Neural cell (in vitro differentiated cells): ENCODE data around the gene HACD2. TPM values are rescaled to one million over a fixed set of nuclear protein-coding genes. Genes with fewer than 3 reads are reported as not detected.

Experiments
- H2AFZ ChIP-seq: fragments of 200-600, 300-800 bp; sonication (generic), shearing (Covaris generic); 2 replicates; pipeline ENCODE4 v1.6.0; 2014; ENCODE audit warnings: low read depth, mild to moderate bottlenecking, antibody characterized with exemption, low read length, moderate library complexity
- H3F3A ChIP-seq: fragments of 200-600 bp; shearing (Covaris generic); 2 replicates; pipeline ENCODE4 v1.6.1; 2016; ENCODE audit warnings: mild to moderate bottlenecking, moderate library complexity, mixed read lengths, antibody characterized with exemption, low read length; ENCODE audit not compliant: insufficient read depth, poor library complexity, severe bottlenecking
- H3K27ac ChIP-seq: fragments of 200-600, 300-800 bp; sonication (generic), shearing (Covaris generic); 2 replicates; pipeline ENCODE4 v1.5.1; 2014; ENCODE audit warnings: mild to moderate bottlenecking, low read length, moderate library complexity
- H3K27me3 ChIP-seq: fragments of 300-800, 200-600 bp; sonication (generic), shearing (Covaris generic); 2 replicates; pipeline ENCODE4 v1.6.0; 2014; ENCODE audit warnings: mild to moderate bottlenecking, low read depth, low read length, moderate library complexity; ENCODE audit not compliant: insufficient read depth
- H3K36me3 ChIP-seq: fragments of 300-800, 200-600 bp; sonication (generic), shearing (Covaris generic); 2 replicates; pipeline ENCODE4 v1.5.1; 2014; ENCODE audit warnings: mild to moderate bottlenecking, antibody characterized with exemption, low read length, moderate library complexity; ENCODE audit not compliant: insufficient read depth
- H3K4me2 ChIP-seq: fragments of 300-800, 200-600 bp; sonication (generic), shearing (Covaris generic); 2 replicates; pipeline ENCODE4 v1.6.0; 2014; ENCODE audit warnings: mild to moderate bottlenecking, low read length
- H3K4me3 ChIP-seq: fragments of 300-800, 200-600 bp; sonication (generic), shearing (Covaris generic); 2 replicates; pipeline ENCODE4 v1.5.1; 2014; ENCODE audit warnings: mild to moderate bottlenecking, low read length, moderate library complexity
- H3K79me2 ChIP-seq: fragments of 200-600 bp; shearing (Covaris generic); replicated peaks from 2 replicates; pipeline ENCODE4 v1.6.0; 2014; ENCODE audit warnings: mild to moderate bottlenecking, low read length, moderate library complexity; ENCODE audit not compliant: insufficient read depth
- H3K9ac ChIP-seq: fragments of 300-800, 200-600 bp; sonication (generic), shearing (Covaris generic); 2 replicates; pipeline ENCODE4 v1.6.1; 2016; ENCODE audit warnings: mild to moderate bottlenecking, low read length, mixed read lengths
- H3K9me2 ChIP-seq: fragments of 200-600 bp; shearing (Covaris generic); 2 replicates; pipeline ENCODE4 v1.6.1; 2016; ENCODE audit warnings: mild to moderate bottlenecking, low read length, mixed read lengths; ENCODE audit not compliant: insufficient read depth
- H3K9me3 ChIP-seq: fragments of 200-600, 300-800 bp; sonication (generic), shearing (Covaris generic); 2 replicates; pipeline ENCODE4 v1.6.1; 2016; ENCODE audit warnings: mild to moderate bottlenecking, mixed run types, low read length, moderate library complexity, mixed read lengths
- H4K20me1 ChIP-seq: fragments of 200-600 bp; shearing (Covaris generic); 2 replicates; pipeline ENCODE4 v1.6.1; 2016; ENCODE audit warnings: mild to moderate bottlenecking, mixed run types; ENCODE audit not compliant: insufficient read depth
- EP300 ChIP-seq: fragments of 450-650 bp; conservative IDR thresholded peaks from 2 replicates; pipeline ENCODE4 v1.6.1; 2014; ENCODE audit warnings: antibody characterized with exemption, mild to moderate bottlenecking, moderate library complexity; ENCODE audit not compliant: poor library complexity, severe bottlenecking
- EZH2 ChIP-seq: fragments of 200-600, 300-800 bp; shearing (Covaris generic), sonication (generic); IDR thresholded peaks from 2 replicates; pipeline ENCODE4 v1.6.1; 2014; ENCODE audit warnings: antibody characterized with exemption, low read length, borderline replicate concordance, mild to moderate bottlenecking; ENCODE audit not compliant: insufficient read depth, poor library complexity, severe bottlenecking
- MXI1 ChIP-seq: fragments of 450-650 bp; conservative IDR thresholded peaks from 2 replicates; pipeline ENCODE4 v1.6.1; 2014; ENCODE audit warnings: antibody characterized with exemption, mild to moderate bottlenecking; ENCODE audit not compliant: poor library complexity, severe bottlenecking
- POLR2AphosphoS5 ChIP-seq: IDR thresholded peaks from 2 replicates; pipeline ENCODE4 v1.6.1; 2012
- RAD21 ChIP-seq: fragments of 450-650 bp; conservative IDR thresholded peaks from 2 replicates; pipeline ENCODE4 v1.6.1; 2014; ENCODE audit warnings: antibody characterized with exemption, mild to moderate bottlenecking, moderate library complexity
- SMC3 ChIP-seq: fragments of 450-650 bp; conservative IDR thresholded peaks from 2 replicates; pipeline ENCODE4 v1.6.1; 2014; ENCODE audit warnings: antibody characterized with exemption, mild to moderate bottlenecking, moderate library complexity; ENCODE audit not compliant: poor library complexity
- TAF1 ChIP-seq: IDR thresholded peaks from 2 replicates; pipeline ENCODE4 v1.6.1; 2012; ENCODE audit warnings: low read depth
- polyA plus RNA-seq: library from polyadenylated mRNA; depleted of rRNA; stranded (reverse); fragments of >200 nt; gene quantifications from 2 replicates; pipeline ENCODE4 v1.2.3, GENCODE V29; 2014
- TF ChIP-seq, protein P1 (sequence below): fragments of 450-650 bp; IDR thresholded peaks from 2 replicates; pipeline ENCODE4 v1.5.1; 2014; ENCODE audit warnings: antibody characterized with exemption, mild to moderate bottlenecking, moderate library complexity; ENCODE audit not compliant: poor library complexity, severe bottlenecking
- TF ChIP-seq, protein P2 (sequence below): IDR thresholded peaks from 2 replicates; pipeline ENCODE4 v1.6.1; 2012; ENCODE audit warnings: borderline replicate concordance

HACD2 gene
- polyA plus RNA-seq, 1 donor from 2014 or later: 28.0 TPM

DNA sequence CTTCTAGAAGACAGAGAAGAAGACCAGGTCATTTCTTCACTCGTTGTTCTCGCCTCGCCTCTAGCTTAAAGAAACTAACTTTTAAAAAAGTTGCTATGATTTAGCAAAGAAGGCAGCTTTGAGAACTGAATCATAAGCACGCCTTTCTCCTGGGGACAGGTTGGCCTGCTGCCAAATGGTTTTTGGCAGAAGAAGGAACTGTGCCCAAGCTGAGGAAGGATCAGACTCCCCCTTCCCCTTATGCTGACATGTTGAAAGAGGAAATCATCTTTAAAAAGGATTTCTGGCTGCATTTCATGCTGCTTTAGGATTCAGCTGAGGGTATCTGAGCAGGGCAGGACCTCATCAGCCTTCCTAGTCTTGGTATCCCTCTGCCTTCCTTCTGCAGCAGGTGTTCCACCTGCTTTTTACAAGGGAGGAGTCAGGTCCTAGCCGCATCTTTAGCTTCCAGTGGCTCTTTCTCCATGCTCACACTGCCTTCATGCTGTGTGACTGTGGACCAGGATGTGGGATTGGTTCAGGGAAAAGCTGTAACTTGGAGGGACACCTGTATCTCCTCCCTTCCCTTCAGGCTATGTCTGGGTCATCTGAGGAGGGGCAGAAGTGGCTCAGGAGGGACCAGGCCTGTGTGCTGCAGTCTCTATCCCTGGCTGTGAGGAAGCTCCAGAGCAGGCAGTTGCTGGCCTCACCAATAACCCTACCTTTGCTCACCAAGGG lies 34.1 kb upstream of the HACD2 start:
- TF ChIP-seq EZH2: no peak
- no peak for TF ChIP-seq EP300
- TF ChIP-seq POLR2AphosphoS5: no peak
- no peak for TF ChIP-seq TAF1
- no peak for TF ChIP-seq RAD21
- no peak for TF ChIP-seq SMC3
- TF ChIP-seq, protein P1, sequence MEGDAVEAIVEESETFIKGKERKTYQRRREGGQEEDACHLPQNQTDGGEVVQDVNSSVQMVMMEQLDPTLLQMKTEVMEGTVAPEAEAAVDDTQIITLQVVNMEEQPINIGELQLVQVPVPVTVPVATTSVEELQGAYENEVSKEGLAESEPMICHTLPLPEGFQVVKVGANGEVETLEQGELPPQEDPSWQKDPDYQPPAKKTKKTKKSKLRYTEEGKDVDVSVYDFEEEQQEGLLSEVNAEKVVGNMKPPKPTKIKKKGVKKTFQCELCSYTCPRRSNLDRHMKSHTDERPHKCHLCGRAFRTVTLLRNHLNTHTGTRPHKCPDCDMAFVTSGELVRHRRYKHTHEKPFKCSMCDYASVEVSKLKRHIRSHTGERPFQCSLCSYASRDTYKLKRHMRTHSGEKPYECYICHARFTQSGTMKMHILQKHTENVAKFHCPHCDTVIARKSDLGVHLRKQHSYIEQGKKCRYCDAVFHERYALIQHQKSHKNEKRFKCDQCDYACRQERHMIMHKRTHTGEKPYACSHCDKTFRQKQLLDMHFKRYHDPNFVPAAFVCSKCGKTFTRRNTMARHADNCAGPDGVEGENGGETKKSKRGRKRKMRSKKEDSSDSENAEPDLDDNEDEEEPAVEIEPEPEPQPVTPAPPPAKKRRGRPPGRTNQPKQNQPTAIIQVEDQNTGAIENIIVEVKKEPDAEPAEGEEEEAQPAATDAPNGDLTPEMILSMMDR: no peak
- TF ChIP-seq, protein P2, sequence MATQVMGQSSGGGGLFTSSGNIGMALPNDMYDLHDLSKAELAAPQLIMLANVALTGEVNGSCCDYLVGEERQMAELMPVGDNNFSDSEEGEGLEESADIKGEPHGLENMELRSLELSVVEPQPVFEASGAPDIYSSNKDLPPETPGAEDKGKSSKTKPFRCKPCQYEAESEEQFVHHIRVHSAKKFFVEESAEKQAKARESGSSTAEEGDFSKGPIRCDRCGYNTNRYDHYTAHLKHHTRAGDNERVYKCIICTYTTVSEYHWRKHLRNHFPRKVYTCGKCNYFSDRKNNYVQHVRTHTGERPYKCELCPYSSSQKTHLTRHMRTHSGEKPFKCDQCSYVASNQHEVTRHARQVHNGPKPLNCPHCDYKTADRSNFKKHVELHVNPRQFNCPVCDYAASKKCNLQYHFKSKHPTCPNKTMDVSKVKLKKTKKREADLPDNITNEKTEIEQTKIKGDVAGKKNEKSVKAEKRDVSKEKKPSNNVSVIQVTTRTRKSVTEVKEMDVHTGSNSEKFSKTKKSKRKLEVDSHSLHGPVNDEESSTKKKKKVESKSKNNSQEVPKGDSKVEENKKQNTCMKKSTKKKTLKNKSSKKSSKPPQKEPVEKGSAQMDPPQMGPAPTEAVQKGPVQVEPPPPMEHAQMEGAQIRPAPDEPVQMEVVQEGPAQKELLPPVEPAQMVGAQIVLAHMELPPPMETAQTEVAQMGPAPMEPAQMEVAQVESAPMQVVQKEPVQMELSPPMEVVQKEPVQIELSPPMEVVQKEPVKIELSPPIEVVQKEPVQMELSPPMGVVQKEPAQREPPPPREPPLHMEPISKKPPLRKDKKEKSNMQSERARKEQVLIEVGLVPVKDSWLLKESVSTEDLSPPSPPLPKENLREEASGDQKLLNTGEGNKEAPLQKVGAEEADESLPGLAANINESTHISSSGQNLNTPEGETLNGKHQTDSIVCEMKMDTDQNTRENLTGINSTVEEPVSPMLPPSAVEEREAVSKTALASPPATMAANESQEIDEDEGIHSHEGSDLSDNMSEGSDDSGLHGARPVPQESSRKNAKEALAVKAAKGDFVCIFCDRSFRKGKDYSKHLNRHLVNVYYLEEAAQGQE: no peak
- TF ChIP-seq MXI1: no peak
- no peaks in the 10 kb centered on the region for H3K9me3 ChIP-seq
- no peaks in the 10 kb centered on the region for H3K27me3 ChIP-seq
- no peak overlapping the region for H3K4me3 ChIP-seq
- no peaks in the 10 kb centered on the region for H3K9me2 ChIP-seq
- no peak overlapping the region for H3K4me2 ChIP-seq
- H4K20me1 ChIP-seq: no peaks in the 10 kb centered on the region
- no peak overlapping the region for H3K9ac ChIP-seq
- H2AFZ ChIP-seq: no peak overlapping the region
- no peak overlapping the region for H3K27ac ChIP-seq
- no peaks in the 10 kb centered on the region for H3K79me2 ChIP-seq
- no peaks in the 10 kb centered on the region for H3K36me3 ChIP-seq
- no peaks in the 10 kb centered on the region for H3F3A ChIP-seq

DNA sequence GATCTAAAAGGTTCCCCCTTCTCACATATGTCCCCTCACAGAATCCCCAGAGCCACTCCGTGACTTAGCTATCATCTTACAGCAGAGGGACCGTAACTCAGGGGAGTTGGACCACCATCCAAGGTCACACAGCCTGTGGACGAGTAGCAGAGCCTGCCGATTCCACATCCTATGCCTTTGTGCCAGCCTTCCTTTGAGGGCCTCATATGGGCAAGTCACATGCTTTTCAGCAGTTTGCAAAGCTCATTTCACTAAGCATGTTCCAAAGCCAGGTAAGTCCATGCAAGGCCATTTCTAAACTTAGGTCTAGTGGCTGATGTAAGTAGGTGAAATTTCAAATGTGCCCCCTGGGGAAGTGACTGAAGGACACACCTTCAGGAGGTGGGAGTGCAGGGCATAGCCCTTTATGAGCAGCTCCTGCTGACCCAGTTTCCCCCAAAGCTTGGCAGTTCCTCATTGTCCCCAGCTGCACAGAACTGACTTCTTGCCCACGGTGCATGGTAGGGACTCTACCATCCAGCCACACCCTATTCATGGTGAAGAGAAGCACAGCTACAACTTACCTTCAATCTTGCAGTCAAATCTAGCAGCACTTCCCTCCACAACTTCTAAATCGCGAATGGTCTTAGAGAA lies 33.3 kb upstream of the HACD2 start:
- H3K9ac ChIP-seq: no peak overlapping the region

More for the DNA sequence above, 33.3 kb upstream of the HACD2 start:
- Histone ChIP-seq H3K4me2 (no peak overlapping the region), H3K27me3 (no peaks in the 10 kb centered on the region), H3F3A (no peaks in the 10 kb centered on the region), H3K4me3 (no peak overlapping the region), H3K27ac (no peak overlapping the region), H3K79me2 (no peaks in the 10 kb centered on the region), H4K20me1 (no peaks in the 10 kb centered on the region), H3K36me3 (no peaks in the 10 kb centered on the region), H3K9me3 (no peaks in the 10 kb centered on the region), H3K9me2 (no peaks in the 10 kb centered on the region), H2AFZ (no peak overlapping the region)
- TF ChIP-seq, protein P1: no peak
- TF ChIP-seq EZH2: no peak
- TF ChIP-seq RAD21: no peak
- TF ChIP-seq EP300: no peak
- no peak for TF ChIP-seq TAF1
- TF ChIP-seq MXI1: no peak
- TF ChIP-seq POLR2AphosphoS5: no peak
- no peak for TF ChIP-seq SMC3
- TF ChIP-seq, protein P2: no peak
